Right renal cortex interstitium (tissue), 3 donors: ENCODE results near the gene EPHA1. TPM values are rescaled to one million over a fixed set of nuclear protein-coding genes. Genes with fewer than 3 reads are reported as not detected.
"Not testable (repeated sequence)": the region's sequence is repeated elsewhere in the genome, so short reads cannot be mapped to it uniquely, and the experiment has no call there.

Experiments
- DNase-seq, 3 donors: peaks; one replicate each; pipeline ENCODE4 v3.0.0-alpha.2; 2013; ENCODE audit warnings: low read depth in 3 of 3, low spot score in 2 of 3
- polyA plus RNA-seq, 3 donors: library from polyadenylated mRNA; unstranded; fragments of 120-200 nt; gene quantifications; one replicate each; pipeline ENCODE4 v1.2.1, GENCODE V29; 2013; ENCODE audit not compliant: insufficient read length in 3 of 3

Gene EPHA1
- polyA plus RNA-seq, 3 donors, result 15.7 to 19.1 (median 17.0) TPM

- no peak for DNase-seq
Observed at GRCh38 chr7:143433759-143434158, 25.1 kb upstream of the EPHA1 start.

DNA sequence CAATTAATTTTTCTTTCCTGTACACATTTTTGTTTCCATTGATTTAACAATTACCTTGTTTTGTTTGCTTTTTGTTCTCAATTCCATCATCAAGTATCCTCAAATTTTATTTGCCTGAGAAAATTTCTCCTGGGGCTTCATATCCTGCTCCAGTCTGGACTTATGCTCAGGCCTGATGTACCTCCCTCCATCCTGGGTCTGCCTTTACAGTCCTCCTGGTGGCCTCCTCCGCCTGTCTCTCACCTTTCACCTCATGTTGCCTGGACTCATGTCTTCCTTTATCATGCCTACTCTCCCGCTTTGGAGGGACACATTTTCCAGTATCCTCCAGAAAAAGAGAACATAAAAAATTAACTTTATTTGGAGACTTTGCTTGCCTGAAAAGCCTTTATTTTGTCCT lies 22.5 kb upstream of the EPHA1 start:
- no peak for DNase-seq

DNA sequence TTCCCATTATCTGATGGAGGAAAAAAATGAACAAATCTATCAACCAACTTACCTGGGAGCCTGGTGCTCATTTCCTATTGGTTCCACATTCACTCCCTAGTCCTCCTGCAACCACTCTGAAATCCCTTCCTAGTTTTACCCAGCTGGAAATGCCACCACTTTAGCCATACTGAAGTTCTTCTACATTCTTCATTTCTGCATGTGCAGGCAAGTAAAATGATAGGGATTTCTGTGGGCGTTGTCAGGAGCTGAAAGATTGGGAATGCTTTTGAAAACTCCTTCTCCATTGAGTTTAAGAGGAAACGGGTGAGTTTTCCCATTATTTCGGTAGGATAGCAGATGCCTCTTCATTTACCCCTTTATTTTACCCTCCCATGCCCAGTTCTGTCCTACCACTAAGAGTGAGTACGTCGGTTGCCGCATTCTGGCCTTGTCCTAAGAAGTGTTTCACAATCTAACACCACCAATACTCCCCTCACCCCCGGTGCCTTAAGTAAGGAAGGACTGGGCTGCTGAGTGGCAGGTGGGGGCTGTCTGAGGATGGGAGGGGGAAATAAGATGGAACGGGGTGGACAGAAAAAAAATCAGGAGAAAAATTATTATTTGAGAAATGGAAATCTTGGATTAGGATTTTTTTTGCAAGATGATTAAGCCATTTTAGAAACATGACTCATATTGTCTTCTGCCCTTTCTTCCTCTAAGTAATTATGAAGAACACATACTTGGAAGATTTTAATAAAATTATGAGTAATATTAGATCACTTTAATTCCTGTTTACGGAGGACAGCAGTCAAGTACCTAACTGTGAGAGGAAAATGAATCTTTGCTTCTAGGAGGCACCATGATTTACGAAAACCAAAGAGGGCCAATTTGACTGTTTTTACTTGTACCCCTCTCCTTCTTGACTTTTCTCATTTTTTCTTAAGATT lies 21.4 kb upstream of the EPHA1 start:
- DNase-seq, result no peak

- DNase-seq, result no peak
Observed at GRCh38 chr7:143426479-143427142, 18.0 kb upstream of the EPHA1 start.

DNA sequence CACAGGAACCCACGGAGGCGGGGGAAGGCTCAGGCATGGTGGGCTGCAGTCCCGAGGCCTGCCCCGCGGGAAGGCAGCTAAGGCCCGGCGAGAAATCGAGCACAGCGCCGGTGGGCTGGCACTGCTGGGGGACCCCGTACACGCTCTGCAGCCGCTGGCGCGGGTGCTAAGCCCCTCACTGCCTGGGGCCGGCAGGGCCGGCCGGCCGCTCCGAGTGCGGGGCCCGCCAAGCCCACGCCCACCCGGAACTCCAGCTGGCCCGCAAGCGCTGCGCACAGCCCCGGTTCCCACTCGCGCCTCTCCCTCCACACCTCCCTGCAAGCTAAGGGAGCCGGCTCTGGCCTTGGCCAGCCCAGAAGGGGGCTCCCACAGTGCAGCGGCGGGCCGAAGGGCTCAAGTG lies 15.8 kb upstream of the EPHA1 start:
- DNase-seq, result not testable (repeated sequence)

DNA sequence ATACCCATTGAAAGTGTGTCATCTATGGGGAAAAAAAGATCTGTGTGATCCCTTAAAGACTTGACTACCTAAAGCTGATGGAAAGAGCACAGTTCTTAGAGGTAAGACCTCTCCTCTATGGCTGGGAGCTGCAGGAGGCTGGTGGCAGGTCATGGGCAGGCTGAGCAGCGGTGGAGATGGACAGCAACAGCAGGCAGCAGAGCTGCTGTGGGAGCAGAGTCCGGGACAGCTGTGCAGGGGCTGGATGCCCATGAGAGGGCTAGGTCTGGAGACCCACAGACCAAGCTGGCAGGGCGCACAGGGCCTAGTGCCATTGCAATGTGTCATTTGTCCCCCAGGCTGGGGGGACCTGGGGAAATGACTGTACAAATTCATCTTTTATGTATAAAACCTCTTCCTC lies 13.4 kb upstream of the EPHA1 start:
- DNase-seq, result no peak

DNA sequence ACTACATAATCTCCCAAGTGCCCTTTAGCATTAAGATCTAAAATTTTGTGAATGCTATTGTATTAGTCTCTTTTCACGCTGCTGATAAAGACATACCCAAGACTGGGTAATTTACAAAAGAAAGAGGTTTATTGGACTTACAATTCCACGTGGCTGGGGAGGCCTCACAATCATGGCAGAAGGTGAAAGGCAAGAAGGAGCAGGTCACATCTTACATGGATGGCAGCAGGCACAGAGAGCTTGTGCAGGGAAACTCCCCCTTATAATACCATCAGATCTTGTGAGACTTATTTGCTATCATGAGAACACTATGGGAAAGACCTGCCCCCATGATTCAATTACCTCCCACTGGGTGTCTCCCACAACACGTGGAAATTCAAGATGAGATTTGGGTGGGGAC lies 12.0 kb upstream of the EPHA1 start:
- DNase-seq, result not testable (repeated sequence)

GRCh38 chr7:143419880-143420279 lies 11.2 kb upstream of the EPHA1 start:
- DNase-seq, result no peak

GRCh38 chr7:143418681-143419458 lies 10.2 kb upstream of the EPHA1 start:
- no peak for DNase-seq

DNA sequence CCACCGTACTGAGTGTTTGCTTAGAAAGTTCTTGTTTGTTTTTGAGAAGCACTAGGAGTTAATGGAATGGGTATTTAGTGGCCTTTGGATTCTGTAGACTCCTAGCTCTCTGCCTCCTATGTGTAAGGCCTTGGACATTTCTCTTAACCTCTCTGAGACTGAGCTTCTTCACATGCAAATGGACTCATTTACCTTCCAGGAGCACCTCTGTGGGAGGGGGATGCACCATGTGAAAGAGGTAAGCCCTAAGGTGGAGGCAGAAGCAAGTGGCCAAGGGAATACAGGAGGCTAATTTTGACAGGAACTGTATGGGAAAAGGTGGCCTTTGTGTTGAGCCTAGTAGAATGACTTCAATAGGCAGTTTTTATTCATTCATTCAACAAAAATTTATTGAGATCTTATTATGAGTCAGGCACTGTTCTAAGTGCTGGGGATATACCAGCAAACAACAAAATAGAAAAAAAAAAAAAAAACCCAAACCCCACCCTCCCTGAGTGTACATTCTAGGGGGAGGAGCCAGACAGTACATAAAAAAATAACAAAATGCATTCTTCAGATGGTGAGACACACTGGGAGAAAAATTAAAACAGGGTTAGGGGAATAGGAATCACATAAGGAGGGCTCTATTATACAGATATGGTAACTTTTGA lies 9.2 kb upstream of the EPHA1 start:
- no peak for DNase-seq

DNA sequence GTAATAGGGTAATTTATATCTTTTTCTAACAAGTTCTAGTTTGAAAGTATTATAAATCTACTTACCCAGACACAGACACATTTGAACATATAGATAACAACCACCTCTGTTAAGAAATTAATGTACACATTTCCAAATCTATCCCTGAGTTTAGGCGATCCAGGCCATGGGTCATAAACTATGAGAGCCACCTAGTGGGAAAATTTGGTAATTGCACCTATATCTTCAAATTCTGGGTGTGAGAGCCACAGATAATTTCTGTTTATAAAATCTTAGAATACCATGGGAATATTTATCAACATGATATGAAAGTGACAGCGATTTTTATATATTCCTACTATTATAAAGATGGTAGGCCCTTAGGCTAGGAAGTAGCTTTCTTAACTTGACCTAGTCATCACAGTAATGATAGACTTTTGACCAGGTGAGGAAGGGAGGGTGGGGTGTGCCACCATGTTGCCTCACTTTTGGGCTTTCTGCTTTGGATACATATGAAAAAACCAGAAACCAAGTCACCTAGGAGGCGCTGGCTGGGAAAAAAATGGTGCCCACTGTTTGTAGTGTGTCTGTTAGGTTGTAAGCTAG lies 8.0 kb upstream of the EPHA1 start:
- no peak for DNase-seq

DNA sequence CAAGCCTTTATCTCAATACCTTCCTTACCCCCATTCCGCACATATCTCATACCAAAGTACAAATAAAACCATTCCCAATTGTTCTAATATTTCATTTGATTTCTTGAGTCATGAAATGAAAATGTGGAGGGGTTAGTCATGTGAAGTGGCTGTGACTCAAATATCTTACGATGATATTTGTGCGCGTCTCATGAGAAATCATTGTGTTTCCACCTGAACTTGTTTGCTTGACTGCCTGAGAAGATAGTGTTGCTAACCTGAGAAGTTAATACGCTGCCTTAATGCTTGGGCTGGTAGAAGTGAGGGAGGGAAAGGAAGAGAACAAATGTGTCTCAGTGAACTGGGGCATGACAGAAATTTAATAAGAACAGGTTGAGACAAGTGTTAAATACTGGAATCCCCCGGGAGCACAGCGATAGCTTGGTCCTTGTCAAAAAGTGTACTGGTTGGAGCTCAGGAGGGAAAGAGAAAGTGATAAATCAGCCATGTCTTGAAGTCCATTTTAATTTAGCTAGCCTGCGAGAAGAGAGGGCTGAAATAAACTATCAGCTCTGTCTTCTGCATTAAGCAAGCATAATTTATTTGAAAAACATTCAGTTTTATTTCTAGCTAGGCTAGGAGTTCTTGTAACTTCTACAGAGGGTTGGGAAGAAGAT lies 7.2 kb upstream of the EPHA1 start:
- no peak for DNase-seq

DNA sequence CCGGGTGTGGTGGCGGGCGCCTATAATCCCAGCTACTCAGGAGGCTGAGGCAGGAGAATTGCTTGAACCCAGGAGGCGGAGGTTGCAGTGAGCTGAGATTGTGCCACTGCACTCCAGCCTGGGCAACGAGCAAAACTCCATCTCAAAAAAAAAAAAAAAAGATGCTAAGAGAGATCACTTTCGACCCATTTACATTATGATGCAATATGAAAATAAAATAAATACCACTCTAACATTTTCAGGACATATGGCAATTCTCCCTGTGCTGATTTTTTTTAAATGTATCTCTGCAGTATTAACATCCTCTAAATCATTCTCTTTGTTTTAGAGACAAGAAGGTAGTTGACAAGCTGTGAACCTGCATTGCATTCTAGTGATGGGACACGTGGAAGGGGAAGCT lies 6.6 kb upstream of the EPHA1 start:
- DNase-seq, result not testable (repeated sequence)

DNA sequence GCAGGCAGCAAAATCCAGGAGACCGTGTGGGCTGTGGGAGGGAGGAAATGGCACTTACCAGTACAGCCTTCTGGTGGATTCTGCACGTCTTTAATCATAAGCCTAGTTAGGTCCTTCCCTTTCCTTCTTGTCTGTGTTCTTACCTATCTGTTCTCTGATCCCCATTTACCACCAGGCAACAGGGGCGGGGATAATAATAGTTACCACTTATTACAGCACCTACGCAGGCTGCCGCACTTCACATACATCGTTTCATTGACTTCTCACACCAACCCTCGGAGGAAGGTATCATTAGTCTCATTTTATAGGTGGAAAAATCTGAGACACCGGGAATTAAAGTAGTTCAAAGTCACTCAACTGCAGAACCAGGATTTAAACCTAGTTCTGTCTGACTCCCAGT lies 4.5 kb upstream of the EPHA1 start:
- DNase-seq, result no peak

- DNase-seq, result no peak
Observed at GRCh38 chr7:143411976-143412708, 3.5 kb upstream of the EPHA1 start.

- DNase-seq, result no peak
Observed at GRCh38 chr7:143410521-143411004, 1.9 kb upstream of the EPHA1 start.

DNA sequence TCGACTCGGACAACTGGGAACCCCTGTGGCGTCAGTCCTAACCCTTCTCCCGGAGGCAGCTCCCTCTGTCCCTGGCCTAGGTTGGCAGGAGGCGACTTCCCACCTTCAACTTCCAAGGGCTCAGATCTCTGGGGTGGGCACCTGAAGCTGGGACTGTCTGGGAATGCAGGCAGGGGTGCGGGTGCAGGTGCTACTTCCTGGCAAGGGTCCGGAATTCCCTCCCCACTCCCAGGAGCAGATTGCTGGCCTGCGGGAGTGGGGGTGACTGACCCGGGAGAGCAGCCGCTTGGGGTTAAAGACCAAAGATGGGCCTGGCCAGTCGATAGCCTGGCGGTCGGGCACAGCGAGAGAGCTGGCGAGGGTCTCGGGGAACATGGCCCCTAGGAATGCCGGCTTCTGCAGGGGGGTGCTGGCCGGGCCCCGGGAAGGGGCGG lies 387 bp downstream of the EPHA1 start:
- no peak for DNase-seq

DNA sequence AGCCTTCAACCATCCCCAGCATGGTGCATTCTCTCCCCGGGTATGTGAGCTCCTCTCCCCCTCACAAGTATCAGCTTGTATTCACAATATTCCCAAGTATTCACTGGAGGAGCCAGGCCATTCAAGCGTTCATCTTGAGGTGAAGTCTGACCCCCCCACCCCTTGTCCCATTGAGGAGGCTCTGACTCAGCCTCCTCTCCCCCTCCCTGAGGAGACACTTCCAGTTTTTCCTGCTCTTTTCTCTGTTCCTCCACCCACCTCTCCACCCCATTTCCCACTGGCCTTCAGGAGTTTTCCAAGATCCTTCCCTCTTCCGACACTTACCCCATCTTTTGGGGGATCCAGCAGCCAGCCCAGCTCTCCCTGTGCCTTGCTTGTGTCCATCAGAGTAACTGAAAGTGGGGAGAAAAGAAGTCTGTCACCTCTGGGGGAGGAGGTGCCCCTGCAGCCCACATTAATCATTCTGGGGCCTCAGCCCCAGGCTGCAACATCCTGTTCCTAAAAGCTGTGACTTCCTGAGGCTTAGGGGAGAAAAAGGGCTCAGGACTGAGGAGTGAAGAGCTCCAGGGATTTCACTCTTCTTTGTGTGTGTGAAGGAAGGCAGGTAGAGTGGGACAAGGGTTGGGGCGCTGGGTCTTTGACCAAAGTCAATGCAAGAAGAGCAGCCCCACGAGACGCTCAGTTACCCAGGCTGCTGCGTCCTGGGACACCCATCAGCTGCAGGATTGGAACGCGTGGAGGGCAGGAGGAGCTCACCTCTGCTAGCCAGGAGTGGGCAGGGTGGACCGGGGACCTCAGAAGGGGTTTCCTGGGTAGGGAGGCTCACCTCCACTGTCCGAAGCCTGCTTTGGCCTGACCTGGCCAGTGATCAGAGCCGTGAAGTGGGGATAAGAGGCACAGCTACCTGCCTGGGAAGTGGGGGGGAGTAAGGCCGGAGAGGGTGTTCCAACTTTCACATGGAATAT lies 1.1 kb downstream of the EPHA1 start:
- no peak for DNase-seq
